HG02840 (cell line): ENCODE measurements around the gene CNTN4.
"Not testable (repeated sequence)": the region's sequence is repeated elsewhere in the genome, so short reads cannot be mapped to it uniquely, and the experiment has no call there.

Experiments
- ATAC-seq: cut with Tn5 transposase; IDR thresholded peaks from one replicate; pipeline ENCODE4 v1.9.1; 2021; ENCODE audit warnings: mild to moderate bottlenecking, moderate library complexity, moderate number of reproducible peaks; ENCODE audit not compliant: unreplicated experiment, low FRiP score

The CNTN4 gene

GRCh38 chr3:2993130-2993529, 894.5 kb downstream of the CNTN4 start:
- ATAC-seq = not testable (repeated sequence)

GRCh38 chr3:2993736-2994135, 895.1 kb downstream of the CNTN4 start:
- ATAC-seq = no peak

- no peak for ATAC-seq
Observed at GRCh38 chr3:2995195-2995594, 896.5 kb downstream of the CNTN4 start.

DNA sequence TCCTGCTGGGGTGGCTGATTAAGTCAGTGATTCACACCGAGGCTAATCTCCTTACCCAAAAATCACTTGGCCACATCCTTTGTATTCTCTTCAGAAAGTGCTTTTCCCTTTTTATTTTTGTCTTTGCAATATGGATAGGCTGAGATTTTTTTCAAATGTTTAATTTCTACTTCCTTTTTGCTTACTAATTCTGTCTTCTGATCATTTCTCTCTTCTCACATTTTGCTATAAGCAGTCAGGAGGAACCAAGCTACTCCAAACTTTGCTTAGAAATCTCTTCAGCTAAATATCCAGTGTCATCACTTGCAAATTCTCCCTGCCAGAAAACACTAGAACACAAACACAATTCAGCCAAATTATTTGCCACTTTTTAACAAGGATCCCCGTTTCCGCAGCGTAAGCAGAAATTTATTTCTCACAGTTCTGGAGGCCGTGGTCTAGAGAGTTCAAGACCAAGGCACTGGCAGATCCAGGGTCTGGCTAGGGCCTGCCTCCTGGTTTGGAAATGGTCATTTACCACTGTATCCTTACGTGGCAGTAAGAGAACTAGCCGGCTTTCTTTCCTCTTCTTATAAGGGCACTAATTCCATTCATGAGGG, 906.6 kb downstream of the CNTN4 start:
- no peak for ATAC-seq

- ATAC-seq = no peak
Observed at GRCh38 chr3:3013317-3014052, 914.8 kb downstream of the CNTN4 start.

DNA sequence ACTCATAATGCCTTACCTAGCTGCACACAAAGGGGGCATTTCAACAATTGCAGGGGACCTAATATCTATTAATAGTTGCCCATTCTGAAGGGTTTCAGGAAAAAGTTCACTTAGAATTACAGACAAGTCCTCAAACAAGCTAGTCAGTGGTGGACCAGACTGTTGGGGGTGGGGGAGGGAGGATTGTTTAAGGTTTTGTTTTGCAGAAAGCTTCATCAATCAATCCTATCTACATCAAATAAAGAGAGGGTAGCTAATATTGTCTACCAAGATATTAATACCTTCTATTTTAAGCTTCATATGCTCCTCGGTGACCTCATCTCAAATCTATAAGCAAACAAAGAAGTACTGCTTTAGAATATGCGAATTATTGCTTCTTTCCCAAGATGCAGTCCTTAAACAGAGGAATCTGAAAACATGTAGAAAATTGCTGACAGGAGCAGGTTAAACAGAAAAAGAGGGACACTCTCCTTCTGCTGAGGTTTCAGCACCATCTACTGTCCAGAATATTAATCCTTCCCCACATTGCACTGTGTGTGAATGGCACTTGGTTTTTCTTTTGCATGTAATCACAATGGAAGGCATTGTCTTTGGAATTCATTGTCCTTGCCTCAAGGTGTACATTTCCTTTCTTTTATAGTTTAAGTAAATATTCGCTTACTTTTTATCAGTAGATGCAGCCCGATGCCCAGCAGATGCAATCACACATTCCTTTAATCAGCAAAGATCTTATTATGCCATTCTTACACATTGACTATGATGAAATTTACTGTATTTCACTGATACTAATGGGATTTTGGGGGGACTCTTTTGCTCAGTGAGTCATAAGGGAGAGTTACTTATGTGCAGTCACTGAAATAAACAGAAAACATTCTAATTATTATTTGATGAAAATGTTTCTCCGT, 916.8 kb downstream of the CNTN4 start:
- ATAC-seq = no peak

- ATAC-seq = no peak
Observed at GRCh38 chr3:3016226-3016625, 917.6 kb downstream of the CNTN4 start.

GRCh38 chr3:3020209-3020608, 921.5 kb downstream of the CNTN4 start:
- ATAC-seq = no peak

DNA sequence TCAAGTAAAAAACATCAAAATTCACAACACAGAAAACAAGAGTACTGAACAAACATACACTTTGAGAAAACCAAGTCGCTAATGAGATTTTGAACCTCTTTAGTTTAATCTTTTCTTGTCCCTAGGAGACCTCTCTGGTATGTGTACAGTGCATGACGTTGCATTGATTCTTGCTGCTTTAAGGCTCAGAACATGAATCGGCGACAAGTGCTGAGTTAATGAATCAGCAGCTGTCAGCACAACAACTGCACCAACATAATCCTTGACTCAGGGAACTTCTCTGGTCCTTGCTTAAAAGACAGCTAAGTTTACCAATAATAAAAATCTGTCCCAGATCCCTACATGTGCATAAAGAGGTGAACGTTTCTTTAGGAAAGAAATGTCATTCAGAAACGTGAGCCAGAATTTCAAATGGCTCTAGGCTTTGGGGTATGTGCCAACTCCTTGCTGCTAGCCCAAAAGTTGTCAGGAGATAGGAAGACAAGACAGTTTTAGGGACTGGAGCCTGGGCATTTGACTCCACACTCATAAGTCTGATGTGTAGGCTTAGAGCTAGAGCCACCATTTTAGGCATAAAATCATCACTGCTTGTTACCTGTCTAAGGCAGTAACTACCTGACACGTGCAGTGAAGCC, 924.6 kb downstream of the CNTN4 start:
- ATAC-seq = no peak

GRCh38 chr3:3027976-3028567, 929.4 kb downstream of the CNTN4 start:
- peak; percentile 82 for ATAC-seq

DNA sequence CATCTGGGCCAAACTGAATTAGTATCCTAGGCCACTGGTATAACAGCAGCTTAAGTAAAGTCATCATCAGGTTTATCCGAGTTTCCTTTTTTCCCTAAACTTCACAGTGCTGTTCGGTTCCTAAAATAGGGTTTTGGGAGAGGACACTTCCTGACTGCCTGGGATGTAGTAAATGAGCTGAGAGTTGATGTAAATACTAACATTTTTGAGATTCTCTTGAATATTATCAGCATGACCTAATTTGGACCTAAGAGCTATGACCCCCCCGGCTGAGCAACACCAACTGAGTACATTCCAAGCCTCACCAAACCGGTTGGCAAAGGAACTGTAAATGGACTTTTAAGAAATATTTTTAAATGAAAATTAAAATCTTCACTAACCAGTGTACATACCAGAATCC, 932.7 kb downstream of the CNTN4 start:
- no peak for ATAC-seq

GRCh38 chr3:3037156-3037555, 938.5 kb downstream of the CNTN4 start:
- no peak for ATAC-seq

DNA sequence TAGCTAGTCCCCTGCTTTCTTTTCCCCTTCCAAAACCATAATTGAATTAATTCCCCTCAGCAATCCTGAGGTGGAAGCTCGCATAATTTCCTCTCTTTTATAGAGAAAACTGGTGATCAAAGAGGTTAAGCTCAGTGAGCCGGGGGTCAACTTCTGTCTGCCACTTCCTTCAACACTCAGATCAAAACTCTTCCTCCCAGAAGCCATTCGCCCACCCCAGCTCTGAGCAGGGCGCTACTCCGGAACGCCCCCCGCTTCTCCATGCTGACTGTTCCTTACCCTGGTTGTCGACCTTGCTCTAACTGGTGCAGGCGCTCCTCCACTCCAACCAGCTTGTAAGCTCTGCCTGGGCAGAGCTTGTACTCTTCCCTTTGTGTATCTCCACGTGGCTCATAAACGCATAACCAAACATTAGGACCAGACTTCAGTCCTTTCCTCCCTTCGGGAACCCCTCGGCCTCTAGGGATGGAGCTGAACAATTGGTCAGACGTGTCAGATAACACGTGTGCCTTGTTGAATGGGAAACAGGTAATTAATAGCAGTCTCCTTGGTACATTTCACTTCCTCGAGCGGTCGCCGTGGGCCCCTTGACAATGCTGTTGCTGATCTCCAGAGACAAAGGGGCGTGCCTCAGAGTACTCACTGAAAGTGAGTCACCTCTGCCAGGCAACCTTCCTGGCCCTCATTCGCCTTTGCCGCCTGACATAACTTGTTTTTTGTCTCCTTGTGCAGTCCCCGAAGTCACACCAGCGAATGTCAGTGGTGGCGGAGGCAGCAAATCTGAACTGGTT, 939.7 kb downstream of the CNTN4 start:
- ATAC-seq = no peak

DNA sequence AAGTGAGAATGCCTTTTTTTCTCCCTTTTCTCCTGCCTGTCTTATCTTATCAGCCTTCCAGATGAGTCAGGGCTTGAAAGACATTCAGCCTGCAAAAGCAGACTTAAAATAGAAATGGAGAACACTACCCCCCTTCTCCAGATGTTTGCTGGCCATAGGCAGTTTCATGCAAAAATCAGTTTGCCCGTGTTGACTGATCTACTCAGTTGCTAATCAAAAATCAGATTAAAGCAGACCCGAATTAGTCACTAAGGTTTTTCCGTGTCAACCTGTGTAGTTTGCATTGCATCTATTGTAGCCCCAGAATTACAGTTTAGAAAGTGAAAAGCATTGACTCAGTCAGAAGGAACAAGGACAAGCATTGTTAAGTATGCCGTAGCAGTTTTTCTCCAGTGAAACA, 955.3 kb downstream of the CNTN4 start:
- no peak for ATAC-seq

- ATAC-seq = no peak
Observed at GRCh38 chr3:3059645-3060044, 961.0 kb downstream of the CNTN4 start.

DNA sequence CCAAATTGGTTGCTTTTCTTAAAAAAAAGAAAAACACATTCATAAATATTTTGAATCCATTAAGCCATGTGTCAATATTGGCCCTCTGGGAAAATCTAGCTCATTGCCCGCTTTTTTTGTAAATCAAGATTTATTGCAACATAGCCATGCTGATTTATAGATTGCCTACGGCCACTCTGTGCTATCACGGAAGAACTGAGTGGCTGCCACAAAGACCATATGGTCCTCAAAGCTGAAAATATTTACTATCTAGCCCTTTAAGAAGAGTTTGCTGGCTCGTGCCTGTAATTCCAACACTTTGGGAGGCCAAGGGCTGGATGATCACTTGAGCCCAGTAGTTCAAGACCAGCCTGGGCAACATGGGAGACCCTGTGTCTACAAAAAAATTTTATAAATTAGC, 965.6 kb downstream of the CNTN4 start:
- no peak for ATAC-seq

GRCh38 chr3:3065876-3066275, 967.2 kb downstream of the CNTN4 start:
- ATAC-seq = no peak

DNA sequence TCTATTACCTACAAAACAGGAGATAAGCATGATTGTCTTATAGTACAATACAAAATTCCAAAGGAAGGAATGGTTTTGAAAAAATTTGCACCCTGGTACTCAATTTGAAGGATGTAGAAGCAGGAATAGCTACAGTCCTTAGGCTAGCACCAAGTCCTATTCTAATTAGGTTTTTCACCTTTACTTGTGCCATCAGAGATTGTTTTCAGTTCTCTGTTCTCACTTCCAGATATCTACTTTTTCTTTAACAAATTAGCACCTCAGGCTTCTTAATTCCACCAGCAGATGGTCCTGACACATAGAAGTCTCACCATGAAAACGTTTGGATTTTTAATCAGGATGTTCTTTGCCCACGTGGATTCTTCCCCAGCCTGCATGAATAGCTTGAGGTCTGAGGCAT, 967.7 kb downstream of the CNTN4 start:
- no peak for ATAC-seq

- ATAC-seq = no peak
Observed at GRCh38 chr3:3066910-3067309, 968.2 kb downstream of the CNTN4 start.
